GM19193 (cell line): Measurements from ENCODE around the gene BLOC1S1.

Experiments
- POLR2A ChIP-seq: IDR thresholded peaks from 4 replicates; pipeline ENCODE4 v1.6.1; 2011; ENCODE audit not compliant: insufficient read depth, insufficient read length; ENCODE audit errors: extremely low read depth

The BLOC1S1 gene

DNA sequence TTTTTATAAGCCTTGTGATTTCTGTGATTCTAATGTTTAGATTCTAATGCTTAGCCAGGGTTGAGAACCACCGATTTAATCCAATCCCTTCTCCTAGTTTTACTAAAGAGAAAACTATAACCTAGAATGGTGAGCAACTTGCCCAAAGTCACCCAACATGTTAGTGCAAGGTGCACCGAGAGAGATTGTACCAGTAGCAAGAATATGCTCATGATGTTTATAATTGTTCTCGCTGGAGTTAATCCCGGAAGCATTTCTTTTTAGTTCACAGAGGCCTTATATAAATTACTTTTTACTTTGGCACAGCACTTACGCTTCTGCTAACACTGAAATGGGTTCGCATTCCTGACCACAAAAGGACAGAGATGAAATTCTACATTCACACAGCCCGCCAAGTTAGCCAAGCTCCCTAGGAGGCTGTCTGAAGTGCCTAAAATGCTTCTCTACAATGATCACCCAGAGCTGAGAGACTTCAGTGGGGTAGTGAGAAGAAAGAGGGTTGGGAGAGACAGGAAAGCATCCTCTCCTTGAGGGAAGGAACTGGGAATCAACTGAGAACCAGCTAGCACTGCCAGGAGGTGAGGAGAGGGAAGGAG lies 579 bp upstream of the BLOC1S1 start:
- TF ChIP-seq POLR2A, result no peak

DNA sequence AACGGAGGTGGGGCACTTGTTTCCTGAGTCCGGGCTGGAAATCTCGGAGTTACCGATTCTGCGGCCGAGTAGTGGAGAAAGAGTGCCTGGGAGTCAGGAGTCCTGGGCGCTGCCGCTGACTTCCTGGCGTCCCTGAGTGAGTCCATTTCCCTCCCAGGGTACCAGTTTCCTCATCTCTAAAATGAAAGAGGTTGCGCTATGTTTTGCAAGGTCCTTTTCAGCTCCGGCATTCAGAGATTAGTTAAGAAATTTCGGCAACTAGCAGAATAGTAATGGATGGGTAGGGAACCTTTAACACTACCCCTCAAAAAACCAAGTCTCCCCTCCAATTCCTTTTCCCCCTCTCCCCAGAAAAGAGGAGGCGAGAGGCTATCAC lies 724 bp downstream of the BLOC1S1 start:
- peak; percentile 14 for TF ChIP-seq POLR2A

DNA sequence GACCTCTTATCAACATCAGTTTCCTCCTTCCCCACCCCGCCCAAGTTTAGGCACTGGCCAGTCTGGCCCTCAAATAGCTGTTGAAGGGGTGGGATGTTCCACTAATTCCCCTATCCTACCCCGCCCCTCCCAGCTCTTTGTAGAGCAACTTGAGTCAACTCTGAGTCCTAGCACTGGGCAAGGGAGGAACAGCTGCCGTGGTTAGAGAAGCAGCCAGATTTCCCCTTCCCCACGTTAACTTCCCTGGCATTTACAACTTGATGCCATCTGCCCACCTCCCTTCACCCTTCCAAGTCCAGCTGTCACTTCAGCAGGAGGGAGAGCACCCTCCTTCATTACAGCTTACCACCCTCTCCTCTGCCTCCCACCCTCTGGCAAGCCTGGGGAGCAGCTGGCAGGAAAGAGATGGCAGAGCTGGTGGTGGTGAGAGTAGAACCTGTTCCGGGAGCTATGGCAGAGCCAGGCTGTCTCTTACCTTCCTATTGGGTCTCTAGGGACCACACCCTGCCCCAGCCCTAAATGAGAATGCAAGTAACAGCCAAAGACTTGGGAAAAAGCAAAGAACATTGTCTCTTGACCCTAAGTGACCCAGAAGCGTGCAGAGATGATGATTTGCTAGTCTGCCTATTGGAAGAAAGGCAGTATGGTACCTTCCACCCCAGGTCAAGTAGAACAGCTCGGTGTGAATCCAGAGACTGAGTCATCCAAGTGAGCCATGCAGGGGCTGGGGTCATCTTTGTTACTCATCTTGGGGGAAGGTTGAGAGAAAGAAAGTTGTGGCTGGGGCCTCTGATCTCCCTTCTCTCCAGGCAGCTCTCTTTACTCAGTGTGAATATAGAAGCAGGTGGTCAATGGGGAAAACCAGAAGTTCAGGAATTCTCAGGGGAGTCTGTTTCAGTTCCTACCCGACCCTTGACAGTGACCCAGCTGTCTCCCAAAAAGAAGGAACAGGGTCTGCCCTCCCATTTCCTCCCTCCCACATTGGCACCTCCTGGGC lies 1.5 kb downstream of the BLOC1S1 start:
- TF ChIP-seq POLR2A, result no peak

DNA sequence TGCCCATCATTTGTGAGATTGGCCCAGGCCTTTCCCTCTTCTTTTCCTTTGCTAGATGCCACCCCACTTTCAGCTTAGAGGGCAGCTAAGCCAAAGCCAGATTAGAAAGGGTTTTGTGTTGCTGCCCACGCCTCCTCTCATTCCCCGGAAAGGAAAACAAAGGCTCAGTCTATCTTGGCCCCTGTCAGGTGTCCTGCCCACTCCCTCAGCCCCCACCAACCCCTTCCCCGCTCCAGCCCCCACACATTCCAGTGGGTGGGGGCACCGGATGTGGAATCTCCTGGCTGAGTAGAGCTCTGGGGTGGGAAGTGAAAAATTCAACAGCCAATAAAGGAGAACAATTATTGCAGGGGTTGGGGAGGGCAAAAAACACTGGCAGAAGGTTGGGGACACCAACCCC lies 2.2 kb downstream of the BLOC1S1 start:
- TF ChIP-seq POLR2A, result no peak

DNA sequence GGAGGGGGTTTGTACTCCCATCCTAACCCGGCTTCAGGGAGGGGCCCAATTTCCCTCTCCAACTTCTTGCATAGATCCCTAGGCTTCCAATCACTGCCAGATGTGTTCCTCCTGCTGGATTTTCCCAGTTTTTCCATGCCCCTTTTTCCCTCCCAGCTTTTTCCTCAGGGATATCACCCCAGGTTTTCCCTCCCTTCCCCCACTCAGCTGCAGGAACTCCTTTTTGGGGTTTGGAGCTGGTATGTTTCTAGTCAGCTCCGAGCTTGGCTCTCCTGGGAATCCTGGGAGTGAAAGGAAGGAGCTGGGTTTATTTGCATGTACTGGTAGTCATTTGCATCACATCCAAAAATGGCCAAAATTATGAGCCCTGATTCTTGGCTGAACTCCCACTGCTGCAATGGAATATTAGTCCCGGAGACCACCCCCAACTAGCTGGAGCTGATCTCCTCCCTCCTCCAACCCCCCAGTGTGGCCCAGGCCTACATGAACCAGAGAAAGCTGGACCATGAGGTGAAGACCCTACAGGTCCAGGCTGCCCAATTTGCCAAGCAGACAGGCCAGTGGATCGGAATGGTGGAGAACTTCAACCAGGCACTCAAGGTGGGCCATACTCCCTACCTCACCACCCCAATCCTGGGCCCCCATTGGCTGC lies 2.9 kb downstream of the BLOC1S1 start:
- TF ChIP-seq POLR2A, result no peak

DNA sequence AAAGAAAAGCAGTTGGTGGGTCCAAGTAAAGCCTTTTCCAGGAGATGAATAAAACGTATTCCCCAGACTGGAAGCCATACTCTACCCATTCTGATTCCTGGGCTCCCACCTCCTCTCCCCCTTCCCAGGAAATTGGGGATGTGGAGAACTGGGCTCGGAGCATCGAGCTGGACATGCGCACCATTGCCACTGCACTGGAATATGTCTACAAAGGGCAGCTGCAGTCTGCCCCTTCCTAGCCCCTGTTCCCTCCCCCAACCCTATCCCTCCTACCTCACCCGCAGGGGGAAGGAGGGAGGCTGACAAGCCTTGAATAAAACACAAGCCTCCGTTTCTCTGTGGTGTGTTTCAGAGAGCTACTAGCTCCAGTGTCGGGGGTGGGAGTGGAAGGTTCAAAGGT lies 3.5 kb downstream of the BLOC1S1 start:
- TF ChIP-seq POLR2A, result no peak

DNA sequence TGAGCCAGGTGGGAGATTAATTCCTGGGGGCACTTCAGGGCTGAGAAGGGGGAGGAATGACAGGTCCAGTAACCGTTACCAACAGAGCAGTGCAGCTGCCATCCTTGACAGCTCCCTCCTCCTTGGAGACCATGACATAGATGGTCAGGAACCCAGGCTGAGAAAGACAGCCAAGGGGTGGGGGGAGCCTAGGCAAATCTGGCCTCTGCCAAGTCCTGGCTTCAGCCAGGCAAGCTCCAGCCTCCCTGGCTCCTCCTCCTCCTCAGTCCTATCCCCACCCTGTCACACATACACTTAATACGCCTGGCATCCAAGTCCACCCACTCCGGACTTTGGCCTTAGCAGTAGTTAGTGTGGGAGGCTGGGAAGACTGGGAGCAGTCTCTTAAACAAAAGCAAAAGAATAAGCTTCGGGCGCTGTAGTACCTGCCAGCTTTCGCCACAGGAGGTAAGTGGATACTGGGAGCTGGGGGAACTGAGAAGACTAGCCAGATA lies 4.3 kb downstream of the BLOC1S1 start, which contains the start of gene RDH5:
RDH5 (plus strand) TSS at position 323 of the 494 bp plus-strand sequence. CDS start 792 bp downstream, outside the sequence.
- TF ChIP-seq POLR2A, result no peak

DNA sequence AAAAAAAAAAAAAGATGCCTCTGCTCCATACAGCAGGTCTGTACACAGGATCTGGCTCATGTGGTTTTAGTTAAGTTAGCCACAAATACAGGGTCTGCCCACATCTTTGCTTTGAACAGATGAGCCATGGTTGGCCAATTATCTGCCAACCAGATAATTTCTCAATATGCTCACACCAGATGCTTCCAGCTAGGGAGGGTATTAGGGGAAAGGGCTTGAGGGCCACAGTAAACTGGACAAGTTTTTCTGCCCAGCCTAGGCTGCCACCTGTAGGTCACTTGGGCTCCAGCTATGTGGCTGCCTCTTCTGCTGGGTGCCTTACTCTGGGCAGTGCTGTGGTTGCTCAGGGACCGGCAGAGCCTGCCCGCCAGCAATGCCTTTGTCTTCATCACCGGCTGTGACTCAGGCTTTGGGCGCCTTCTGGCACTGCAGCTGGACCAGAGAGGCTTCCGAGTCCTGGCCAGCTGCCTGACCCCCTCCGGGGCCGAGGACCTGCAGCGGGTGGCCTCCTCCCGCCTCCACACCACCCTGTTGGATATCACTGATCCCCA lies 5.1 kb downstream of the BLOC1S1 start:
- no peak for TF ChIP-seq POLR2A

DNA sequence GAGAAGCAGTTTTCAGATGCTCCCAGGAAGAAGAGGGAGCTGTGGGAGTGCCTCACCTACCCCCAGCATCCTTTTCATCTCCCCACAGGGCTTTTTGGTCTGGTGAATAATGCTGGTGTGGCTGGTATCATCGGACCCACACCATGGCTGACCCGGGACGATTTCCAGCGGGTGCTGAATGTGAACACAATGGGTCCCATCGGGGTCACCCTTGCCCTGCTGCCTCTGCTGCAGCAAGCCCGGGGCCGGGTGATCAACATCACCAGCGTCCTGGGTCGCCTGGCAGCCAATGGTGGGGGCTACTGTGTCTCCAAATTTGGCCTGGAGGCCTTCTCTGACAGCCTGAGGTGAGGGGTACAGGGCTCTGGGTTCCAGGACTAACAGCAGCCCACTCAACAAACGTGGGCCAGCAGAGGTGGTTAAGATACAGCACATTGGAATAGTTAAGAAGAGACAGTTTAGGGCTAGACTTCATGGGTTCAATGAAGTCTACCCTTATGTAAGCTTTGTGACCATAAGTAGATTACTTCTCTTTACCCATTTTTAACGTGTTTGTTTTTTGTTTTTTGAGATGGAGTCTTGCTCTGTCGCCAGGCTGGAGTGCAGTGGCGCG lies 5.9 kb downstream of the BLOC1S1 start:
- no peak for TF ChIP-seq POLR2A

DNA sequence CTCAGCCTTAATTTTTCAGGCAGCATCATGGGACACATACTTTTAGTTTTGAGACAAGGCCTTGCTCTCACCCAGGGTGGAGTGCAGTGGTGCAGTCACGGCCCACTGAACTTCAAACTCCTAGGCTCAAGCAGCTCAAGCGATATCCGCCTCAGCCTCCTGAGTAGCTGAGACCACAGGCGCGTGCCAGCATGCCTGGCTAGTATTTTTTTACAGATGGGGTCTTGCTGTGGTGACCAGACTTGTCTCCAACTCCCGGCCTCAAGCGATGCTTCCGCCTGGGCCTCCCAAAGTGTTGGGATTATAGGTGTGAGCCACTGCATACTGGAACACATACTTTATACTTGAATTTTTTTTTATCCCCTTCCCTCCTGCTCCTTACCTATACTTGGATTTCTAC lies 7.1 kb downstream of the BLOC1S1 start:
- TF ChIP-seq POLR2A, result no peak

DNA sequence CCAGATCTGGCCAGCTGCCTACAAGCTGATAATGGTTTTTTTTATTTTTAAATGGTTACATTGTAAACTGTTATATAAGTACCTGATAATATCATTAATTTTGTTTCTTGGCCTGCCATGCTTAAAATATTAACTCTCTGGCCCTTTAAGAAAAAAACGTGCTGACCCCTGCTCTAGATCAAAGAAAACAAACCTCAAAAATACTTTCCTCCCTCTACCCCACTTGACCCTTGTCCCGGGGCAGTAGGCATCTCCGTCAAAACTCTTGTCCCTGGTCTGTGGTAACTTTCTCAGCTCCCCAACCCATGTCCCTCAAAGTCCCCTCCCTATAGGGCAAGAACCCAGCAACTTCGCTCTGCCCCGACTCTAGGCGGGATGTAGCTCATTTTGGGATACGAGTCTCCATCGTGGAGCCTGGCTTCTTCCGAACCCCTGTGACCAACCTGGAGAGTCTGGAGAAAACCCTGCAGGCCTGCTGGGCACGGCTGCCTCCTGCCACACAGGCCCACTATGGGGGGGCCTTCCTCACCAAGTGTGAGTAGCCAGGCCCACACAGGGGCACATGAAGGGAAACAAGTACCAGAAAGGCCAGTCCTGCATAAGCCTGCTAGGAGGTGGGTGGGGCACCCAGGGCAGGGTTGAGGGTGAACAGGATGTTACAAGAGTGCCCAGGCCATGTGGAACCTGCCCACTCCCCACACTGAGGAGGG lies 7.8 kb downstream of the BLOC1S1 start:
- TF ChIP-seq POLR2A, result peak; percentile 7

DNA sequence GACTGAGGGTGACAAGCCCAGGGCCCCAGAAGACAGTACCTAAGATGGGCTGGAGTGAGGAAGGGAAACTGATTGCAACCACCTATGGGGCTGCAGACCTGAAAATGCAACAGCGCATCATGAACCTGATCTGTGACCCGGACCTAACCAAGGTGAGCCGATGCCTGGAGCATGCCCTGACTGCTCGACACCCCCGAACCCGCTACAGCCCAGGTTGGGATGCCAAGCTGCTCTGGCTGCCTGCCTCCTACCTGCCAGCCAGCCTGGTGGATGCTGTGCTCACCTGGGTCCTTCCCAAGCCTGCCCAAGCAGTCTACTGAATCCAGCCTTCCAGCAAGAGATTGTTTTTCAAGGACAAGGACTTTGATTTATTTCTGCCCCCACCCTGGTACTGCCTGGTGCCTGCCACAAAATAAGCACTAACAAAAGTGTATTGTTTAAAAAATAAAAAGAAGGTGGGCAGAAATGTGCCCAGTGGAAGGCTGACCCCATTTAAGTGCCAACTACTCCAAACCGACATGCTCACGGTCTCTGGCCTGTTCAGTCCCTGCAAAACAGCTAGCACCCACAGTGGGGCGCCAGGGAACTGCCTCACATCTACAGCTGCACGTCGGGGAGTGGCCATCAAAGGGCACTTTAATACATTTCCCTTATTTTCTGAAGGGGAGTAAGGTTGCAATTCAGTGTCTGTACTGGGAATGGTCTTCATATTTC lies 8.5 kb downstream of the BLOC1S1 start:
- TF ChIP-seq POLR2A, result no peak

DNA sequence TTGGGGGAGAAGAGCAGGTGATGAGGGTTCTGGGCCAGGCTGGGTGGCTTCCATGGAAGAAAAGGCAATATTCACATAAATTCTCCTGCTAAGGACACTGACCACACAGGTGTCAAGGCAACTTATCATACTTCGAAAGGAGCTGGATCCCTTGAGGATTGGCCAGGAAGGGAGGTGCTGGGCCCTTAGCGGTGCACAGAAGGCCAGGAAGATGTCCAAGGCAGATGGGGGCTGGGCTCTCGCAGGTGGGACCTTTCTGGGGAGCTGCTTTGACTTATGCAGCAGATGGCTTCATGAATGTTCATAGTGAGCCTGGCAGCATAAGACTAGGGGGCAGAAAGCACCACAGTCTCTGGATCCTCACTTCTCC lies 9.1 kb downstream of the BLOC1S1 start:
- TF ChIP-seq POLR2A, result no peak

DNA sequence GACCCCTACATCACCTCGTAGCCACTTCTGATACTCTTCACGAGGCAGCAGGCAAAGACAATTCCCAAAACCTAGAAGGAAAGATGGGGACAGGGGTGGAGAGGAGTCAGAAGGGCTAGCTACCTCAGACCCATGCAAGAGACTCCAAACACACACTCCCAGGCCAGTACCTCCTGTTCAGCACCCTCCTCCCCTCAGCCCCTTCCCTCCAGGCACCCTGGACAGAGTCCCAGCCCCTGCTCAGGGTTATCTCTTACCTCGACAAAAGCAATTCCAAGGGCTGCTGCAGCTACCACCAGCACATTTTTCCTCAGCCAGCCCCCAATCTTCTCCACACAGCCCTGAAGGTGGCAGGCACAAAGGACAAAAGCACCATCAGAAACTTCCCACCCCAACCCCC lies 9.7 kb downstream of the BLOC1S1 start:
- no peak for TF ChIP-seq POLR2A

DNA sequence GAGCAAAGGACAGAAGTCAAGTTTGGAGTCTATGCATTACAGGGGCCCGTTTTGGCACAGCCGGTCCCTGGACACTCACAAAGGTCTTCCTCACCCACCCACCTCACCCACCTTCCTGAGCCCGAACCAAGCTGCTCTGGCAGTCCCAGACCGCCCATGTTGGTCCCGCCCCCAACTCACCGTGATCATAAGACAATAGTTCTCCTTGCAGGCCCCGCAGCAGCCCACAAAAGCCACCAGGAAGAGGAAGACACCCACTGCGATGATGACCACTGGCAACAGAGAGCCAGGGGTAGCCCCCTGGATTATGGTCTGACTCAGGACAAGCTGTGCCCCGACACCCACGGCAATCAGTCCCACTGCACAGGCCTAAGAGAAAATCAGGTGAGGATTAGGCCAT lies 11.1 kb downstream of the BLOC1S1 start:
- no peak for TF ChIP-seq POLR2A
